Measurements from ENCODE around the gene TRMO. TPM values are rescaled to one million over a fixed set of nuclear protein-coding genes. Genes with fewer than 3 reads are reported as not detected.

TRMO gene
- total and polyA plus RNA-seq, 2 of the 13 experiments (the other 11 are each of a cell fraction or from before 2014, with no cell fraction given) = 8.7 to 18.6 TPM

DNA sequence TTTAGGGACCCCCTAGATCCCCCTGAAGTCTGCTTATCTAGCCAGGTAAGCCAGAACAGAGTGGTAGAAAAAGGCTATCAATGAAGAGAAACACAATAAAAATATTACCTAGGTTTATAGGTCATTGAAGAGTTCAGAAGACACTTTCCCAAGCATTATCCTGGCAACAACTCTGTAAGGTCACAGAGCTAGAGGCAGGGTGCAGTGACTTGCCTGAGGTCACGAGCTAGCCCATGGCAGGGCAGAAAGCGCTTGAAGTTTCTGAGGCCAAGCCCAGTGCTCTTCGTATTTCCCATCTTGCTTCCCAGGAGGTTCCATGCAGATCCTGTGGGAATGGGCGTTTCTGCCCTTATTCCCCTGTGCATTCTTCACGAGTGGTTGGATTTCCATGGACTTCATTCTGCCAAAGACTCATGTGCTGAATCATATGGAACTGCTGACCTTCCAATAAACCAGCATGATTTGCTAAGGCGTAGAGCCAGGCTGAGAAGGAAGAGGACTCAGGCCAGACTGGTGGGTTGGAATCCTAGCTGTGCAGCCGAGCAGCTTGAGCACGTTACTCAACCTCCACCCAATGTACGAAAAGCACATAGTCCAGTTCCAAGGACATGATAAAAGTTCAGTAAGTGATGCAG lies 22.1 kb downstream of the TRMO start:
- Histone ChIP-seq H4K20me1 (ENCODE audit: insufficient read depth, low read length) (no peaks in the 10 kb centered on the region), H3K27ac (ENCODE audit: extremely low read length, insufficient read depth, low read length) (peak overlapping the region; percentile 7), H3K9me3 (ENCODE audit: low read length) (no peaks in the 10 kb centered on the region), H3K79me2 (ENCODE audit: insufficient read depth, low read length) (no peaks in the 10 kb centered on the region), H3K36me3 (replicated peaks in 1 of 2; ENCODE audit: control insufficient read depth in 1 of 2, insufficient read depth in 2 of 2, low read length in 2 of 2) (peaks cover 6% of the 10 kb centered on the region in 2 experiments; a peak in 4 of 5 replicates), H3K9ac (ENCODE audit: insufficient read depth, low read depth, low read length) (no peak overlapping the region), H2AFZ (ENCODE audit: low read length) (no peak overlapping the region), H3K4me3 (replicated peaks in 1 of 3; ENCODE audit: insufficient read depth in 1 of 3, low read depth in 2 of 3, low read length in 3 of 3) (no peak overlapping the region), H3K4me2 (ENCODE audit: low read depth, low read length) (no peak overlapping the region), H3K4me1 (ENCODE audit: insufficient read depth, low read length) (peaks cover 8% of the 10 kb centered on the region), H3K27me3 (ENCODE audit: control insufficient read depth in 1 of 2, insufficient read depth in 2 of 2, low read length in 2 of 2) (no peaks in the 10 kb centered on the region)
- WGBS (ENCODE audit: low lambda C conversion rate) = 88% methylated on average over 9 of the region's 9 CpGs
- DNase-seq (ENCODE audit: low spot score) (no peak), ATAC-seq (peak; percentile 67), FAIRE-seq (no peak)
- POLR2A ChIA-PET = interaction anchor here (1.4 kb wide), 1 partner anchor 22 kb away, joined by 5 read pairs; the partner anchor contains the start of gene TRMO
- CTCF ChIA-PET (ENCODE audit: low intra/inter-chr PET ratio, low total read pairs) = interaction anchor here (1.1 to 1.8 kb wide), 2 partner anchors 10 to 189 kb away, joined by 4 to 22 read pairs; no protein-coding TSS in a partner anchor
- in situ Hi-C loops (cut with HindIII; ENCODE audit: extremely low pct_ligation_motif_present, low pct_unique_long_range_greater_than_20kb) (no loop called here), intact Hi-C loops (cut with micrococcal nuclease; ENCODE audit: unreplicated experiment) (no loop called here)
- no TSS peak for BruUV-seq (replicated peaks)
- TF ChIP-seq ZBTB21 (CRISPR knock-in tag; IDR thresholded peaks at IDR 0.05) (no peak), ZNF766 (CRISPR knock-in tag; IDR thresholded peaks at IDR 0.05; ENCODE audit: borderline replicate concordance) (no peak), MEIS2 (CRISPR knock-in tag; IDR thresholded peaks at IDR 0.05) (no peak), CBX1 (IDR thresholded peaks at IDR 0.05; ENCODE audit: low read depth) (no peak), CREB1 (IDR thresholded peaks at IDR 0.05) (no peak), CREB1 (CRISPR knock-in tag; IDR thresholded peaks at IDR 0.05) (no peak), NR1H2 (CRISPR knock-in tag; IDR thresholded peaks at IDR 0.05; ENCODE audit: borderline replicate concordance, low read depth) (no peak)
- TF ChIP-seq, protein P1, sequence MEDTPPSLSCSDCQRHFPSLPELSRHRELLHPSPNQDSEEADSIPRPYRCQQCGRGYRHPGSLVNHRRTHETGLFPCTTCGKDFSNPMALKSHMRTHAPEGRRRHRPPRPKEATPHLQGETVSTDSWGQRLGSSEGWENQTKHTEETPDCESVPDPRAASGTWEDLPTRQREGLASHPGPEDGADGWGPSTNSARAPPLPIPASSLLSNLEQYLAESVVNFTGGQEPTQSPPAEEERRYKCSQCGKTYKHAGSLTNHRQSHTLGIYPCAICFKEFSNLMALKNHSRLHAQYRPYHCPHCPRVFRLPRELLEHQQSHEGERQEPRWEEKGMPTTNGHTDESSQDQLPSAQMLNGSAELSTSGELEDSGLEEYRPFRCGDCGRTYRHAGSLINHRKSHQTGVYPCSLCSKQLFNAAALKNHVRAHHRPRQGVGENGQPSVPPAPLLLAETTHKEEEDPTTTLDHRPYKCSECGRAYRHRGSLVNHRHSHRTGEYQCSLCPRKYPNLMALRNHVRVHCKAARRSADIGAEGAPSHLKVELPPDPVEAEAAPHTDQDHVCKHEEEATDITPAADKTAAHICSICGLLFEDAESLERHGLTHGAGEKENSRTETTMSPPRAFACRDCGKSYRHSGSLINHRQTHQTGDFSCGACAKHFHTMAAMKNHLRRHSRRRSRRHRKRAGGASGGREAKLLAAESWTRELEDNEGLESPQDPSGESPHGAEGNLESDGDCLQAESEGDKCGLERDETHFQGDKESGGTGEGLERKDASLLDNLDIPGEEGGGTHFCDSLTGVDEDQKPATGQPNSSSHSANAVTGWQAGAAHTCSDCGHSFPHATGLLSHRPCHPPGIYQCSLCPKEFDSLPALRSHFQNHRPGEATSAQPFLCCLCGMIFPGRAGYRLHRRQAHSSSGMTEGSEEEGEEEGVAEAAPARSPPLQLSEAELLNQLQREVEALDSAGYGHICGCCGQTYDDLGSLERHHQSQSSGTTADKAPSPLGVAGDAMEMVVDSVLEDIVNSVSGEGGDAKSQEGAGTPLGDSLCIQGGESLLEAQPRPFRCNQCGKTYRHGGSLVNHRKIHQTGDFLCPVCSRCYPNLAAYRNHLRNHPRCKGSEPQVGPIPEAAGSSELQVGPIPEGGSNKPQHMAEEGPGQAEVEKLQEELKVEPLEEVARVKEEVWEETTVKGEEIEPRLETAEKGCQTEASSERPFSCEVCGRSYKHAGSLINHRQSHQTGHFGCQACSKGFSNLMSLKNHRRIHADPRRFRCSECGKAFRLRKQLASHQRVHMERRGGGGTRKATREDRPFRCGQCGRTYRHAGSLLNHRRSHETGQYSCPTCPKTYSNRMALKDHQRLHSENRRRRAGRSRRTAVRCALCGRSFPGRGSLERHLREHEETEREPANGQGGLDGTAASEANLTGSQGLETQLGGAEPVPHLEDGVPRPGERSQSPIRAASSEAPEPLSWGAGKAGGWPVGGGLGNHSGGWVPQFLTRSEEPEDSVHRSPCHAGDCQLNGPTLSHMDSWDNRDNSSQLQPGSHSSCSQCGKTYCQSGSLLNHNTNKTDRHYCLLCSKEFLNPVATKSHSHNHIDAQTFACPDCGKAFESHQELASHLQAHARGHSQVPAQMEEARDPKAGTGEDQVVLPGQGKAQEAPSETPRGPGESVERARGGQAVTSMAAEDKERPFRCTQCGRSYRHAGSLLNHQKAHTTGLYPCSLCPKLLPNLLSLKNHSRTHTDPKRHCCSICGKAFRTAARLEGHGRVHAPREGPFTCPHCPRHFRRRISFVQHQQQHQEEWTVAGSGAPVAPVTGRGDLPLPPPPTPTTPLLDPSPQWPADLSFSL (CRISPR knock-in tag; IDR thresholded peaks at IDR 0.05) = no peak
- TF ChIP-seq, protein P2, sequence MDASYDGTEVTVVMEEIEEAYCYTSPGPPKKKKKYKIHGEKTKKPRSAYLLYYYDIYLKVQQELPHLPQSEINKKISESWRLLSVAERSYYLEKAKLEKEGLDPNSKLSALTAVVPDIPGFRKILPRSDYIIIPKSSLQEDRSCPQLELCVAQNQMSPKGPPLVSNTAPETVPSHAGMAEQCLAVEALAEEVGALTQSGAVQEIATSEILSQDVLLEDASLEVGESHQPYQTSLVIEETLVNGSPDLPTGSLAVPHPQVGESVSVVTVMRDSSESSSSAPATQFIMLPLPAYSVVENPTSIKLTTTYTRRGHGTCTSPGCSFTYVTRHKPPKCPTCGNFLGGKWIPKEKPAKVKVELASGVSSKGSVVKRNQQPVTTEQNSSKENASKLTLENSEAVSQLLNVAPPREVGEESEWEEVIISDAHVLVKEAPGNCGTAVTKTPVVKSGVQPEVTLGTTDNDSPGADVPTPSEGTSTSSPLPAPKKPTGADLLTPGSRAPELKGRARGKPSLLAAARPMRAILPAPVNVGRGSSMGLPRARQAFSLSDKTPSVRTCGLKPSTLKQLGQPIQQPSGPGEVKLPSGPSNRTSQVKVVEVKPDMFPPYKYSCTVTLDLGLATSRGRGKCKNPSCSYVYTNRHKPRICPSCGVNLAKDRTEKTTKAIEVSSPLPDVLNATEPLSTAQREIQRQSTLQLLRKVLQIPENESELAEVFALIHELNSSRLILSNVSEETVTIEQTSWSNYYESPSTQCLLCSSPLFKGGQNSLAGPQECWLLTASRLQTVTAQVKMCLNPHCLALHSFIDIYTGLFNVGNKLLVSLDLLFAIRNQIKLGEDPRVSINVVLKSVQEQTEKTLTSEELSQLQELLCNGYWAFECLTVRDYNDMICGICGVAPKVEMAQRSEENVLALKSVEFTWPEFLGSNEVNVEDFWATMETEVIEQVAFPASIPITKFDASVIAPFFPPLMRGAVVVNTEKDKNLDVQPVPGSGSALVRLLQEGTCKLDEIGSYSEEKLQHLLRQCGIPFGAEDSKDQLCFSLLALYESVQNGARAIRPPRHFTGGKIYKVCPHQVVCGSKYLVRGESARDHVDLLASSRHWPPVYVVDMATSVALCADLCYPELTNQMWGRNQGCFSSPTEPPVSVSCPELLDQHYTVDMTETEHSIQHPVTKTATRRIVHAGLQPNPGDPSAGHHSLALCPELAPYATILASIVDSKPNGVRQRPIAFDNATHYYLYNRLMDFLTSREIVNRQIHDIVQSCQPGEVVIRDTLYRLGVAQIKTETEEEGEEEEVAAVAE (CRISPR knock-in tag; IDR thresholded peaks at IDR 0.05; ENCODE audit: borderline replicate concordance) = no peak
- TF ChIP-seq, protein P3, sequence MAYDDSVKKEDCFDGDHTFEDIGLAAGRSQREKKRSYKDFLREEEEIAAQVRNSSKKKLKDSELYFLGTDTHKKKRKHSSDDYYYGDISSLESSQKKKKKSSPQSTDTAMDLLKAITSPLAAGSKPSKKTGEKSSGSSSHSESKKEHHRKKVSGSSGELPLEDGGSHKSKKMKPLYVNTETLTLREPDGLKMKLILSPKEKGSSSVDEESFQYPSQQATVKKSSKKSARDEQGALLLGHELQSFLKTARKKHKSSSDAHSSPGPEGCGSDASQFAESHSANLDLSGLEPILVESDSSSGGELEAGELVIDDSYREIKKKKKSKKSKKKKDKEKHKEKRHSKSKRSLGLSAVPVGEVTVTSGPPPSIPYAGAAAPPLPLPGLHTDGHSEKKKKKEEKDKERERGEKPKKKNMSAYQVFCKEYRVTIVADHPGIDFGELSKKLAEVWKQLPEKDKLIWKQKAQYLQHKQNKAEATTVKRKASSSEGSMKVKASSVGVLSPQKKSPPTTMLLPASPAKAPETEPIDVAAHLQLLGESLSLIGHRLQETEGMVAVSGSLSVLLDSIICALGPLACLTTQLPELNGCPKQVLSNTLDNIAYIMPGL (CRISPR knock-in tag; IDR thresholded peaks at IDR 0.05; ENCODE audit: borderline replicate concordance in 1 of 2, low read depth in 1 of 2) = no peak
